Lower leg skin (tissue), 4 donors: Measurements from ENCODE around the gene CAPN10. TPM values are rescaled to one million over a fixed set of nuclear protein-coding genes. Genes with fewer than 3 reads are reported as not detected.

Experiments
- DNase-seq, 2 donors: peaks; one replicate each; pipeline ENCODE4 v3.0.0-alpha.2; 2019; ENCODE audit warnings: low spot score in 2 of 2
- H3K4me3 ChIP-seq: fragments of 200-600 bp; sonication (generic); 2 replicates; pipeline ENCODE4 v1.5.1; 2017; ENCODE audit warnings: mild to moderate bottlenecking, low read depth; ENCODE audit not compliant: poor library complexity, severe bottlenecking
- CTCF ChIP-seq, 3 donors: fragments of 450-650 bp; IDR thresholded peaks; one replicate each; pipeline ENCODE4 v1.5.1; 2016; ENCODE audit warnings: antibody characterized with exemption in 3 of 3, mild to moderate bottlenecking in 3 of 3, moderate library complexity in 2 of 3
- POLR2A ChIP-seq, 2 donors: fragments of 450-650 bp; IDR thresholded peaks; one replicate each; pipeline ENCODE4 v1.6.1; 2016 to 2017; ENCODE audit warnings: antibody characterized with exemption in 2 of 2, mild to moderate bottlenecking in 1 of 2, moderate library complexity in 1 of 2
- WGBS, 2 donors: methylation state at CpG; one replicate each; pipeline ENCODE4 v1.1.5; 2018; 5-methylcytosine and 5-hydroxymethylcytosine counted together
- intact Hi-C: fragments of 100-400 bp; cut with DNase I; formaldehyde crosslinking; loops from one replicate; pipeline ENCODE4 v1.15.0; 2023; ENCODE audit warnings: low total_unique reads
- total RNA-seq, 4 donors: library from RNA; depleted of rRNA; stranded (reverse); fragments of >200 nt; gene quantifications; one replicate each; pipeline ENCODE4 v1.1.0, GENCODE V29; 2016

The CAPN10 gene
- total RNA-seq, 4 donors from 2014 or later = 25.6 to 38.0 (median 28.4) TPM

- WGBS, 2 donors = 86 to 89% methylated on average over 7 of the region's 7 CpGs
- no peak for DNase-seq
- TF ChIP-seq CTCF (IDR thresholded peaks at IDR 0.05) = no peak
- no peak for TF ChIP-seq POLR2A (IDR thresholded peaks at IDR 0.05)
- H3K4me3 ChIP-seq = no peak overlapping the region
- intact Hi-C loops = no loop called here
Observed at GRCh38 chr2:240553956-240554480, 32.5 kb upstream of the CAPN10 start.

DNA sequence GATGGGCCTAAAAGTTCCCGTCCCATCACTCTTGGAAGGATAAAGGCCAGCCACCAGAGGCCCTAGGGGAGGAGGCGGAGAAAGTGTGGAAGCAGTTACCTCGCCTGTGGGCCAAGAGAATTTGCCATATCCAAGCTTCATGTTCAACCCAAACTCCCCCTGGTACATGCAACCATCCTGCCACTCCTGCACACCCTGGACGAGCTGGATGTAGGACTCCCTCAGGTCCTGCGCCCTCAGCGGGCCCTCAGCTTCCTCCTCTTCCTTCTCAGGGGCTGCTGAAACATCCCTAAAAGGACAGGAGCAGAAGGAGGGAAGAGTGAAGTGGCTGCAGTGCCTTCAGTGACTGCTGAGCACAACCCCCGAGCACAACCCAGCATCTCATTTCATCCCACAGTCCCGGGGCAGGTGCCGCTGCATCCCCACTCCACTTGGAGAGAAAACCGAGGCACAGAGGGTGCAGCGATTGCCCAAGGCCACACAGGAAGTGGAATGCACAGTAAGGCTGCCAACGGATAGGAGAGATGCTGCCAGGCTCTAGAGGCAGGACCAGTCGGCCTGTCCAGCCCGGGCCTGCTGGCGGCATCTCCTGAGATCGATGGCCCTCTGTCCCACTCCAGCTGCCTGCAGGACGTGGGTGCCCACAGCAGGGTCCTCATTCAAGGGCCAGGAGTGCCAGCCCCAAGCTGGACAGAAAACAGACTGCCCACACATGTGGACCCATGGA lies 31.6 kb upstream of the CAPN10 start:
- TF ChIP-seq POLR2A (IDR thresholded peaks at IDR 0.05) (no peak), CTCF (IDR thresholded peaks at IDR 0.05) (no peak)
- peak in 1 of 2 donors; percentile 78 for DNase-seq
- intact Hi-C loops = no loop called here
- 90 to 91% methylated on average over 17 of the region's 17 CpGs for WGBS, 2 donors
- no peak overlapping the region for H3K4me3 ChIP-seq

DNA sequence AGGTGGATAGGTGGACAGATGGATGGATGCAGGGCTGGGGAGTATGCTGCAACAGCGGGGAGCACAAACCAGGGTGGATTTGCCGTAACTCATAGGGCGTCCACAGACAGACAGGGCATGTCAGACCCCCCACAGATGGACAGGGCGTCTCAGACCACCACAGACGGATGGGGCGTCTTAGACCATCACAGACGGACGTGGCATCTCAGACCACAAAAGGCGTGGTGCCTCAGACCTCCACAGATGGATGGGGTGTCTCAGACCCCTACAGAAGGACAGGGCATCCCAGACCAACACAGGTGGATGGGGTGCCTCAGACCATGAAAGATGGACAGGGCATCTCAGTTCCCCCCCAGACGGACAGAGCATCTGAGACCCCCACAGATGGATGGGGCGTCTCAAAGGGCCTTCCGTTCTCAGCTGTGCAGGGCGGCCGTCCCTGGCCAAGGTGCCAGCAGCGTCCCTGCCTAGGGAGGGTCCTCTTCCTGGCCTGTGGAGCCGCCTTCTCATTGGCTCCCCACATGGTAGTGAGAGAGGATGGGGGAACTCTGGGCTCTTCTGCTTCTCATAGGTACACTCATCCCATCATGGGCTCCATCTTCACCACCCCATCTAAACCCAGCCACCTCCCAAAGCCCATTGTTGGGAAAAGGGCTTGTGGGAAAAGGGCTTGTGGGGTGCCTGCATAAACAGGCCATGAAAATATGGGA lies 30.8 kb upstream of the CAPN10 start:
- 91 to 95% methylated on average over 15 to 16 of the region's 16 CpGs for WGBS, 2 donors
- no peak overlapping the region for H3K4me3 ChIP-seq
- intact Hi-C loops = no loop called here
- TF ChIP-seq CTCF (IDR thresholded peaks at IDR 0.05) (no peak), POLR2A (IDR thresholded peaks at IDR 0.05) (no peak)
- DNase-seq = peak in 1 of 2 donors; percentile 71

DNA sequence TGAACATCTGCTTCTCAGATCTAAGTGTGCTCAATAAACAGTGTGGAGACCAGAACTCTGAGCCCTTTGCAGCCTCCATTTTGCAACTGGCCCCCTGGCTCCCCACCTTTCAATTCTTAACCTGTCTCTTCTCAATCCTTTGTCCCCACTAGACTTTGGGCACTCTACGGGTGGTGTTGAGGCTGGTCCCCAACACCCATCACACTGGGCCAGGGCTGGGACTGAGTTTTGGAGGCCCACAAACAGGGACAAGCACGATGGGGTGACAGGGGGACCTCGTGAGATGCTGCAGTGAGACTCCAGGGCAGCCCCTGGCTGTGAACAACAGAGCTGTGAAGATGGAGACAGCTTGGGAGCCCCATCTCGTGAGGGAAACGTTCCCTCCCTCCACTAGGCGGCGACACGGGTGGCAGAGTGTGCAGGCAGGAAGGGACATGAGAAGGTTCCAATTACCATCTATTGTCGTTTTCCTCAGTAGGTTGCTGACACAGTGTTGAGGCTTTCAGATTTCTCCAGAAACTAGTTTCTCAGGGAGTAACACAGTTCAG lies 29.9 kb upstream of the CAPN10 start:
- TF ChIP-seq POLR2A (IDR thresholded peaks at IDR 0.05) (no peak), CTCF (IDR thresholded peaks at IDR 0.05) (no peak)
- DNase-seq = peak; percentile 18 to 84
- intact Hi-C loops = no loop called here
- H3K4me3 ChIP-seq = no peak overlapping the region
- 34 to 47% methylated on average over 9 of the region's 9 CpGs for WGBS, 2 donors

- peak; percentile 15 to 85 for DNase-seq
- peak overlapping the region; percentile 17 for H3K4me3 ChIP-seq
- TF ChIP-seq POLR2A (IDR thresholded peaks at IDR 0.05) = no peak
- no peak for TF ChIP-seq CTCF (IDR thresholded peaks at IDR 0.05)
- WGBS, 2 donors = 18 to 47% methylated on average over 26 to 31 of the region's 51 CpGs
- intact Hi-C loops = no loop called here
Observed at GRCh38 chr2:240557101-240557751, 29.3 kb upstream of the CAPN10 start.
